Panc1 (cell line): ENCODE measurements around the gene FOXP4. TPM values are rescaled to one million over a fixed set of nuclear protein-coding genes. Genes with fewer than 3 reads are reported as not detected.

Experiments
- ATAC-seq: fragments of 200-7000 bp; cut with Tn5 transposase; 2 replicates; pipeline ENCODE4 v1.9.1; 2020; ENCODE audit warnings: mild to moderate bottlenecking, moderate library complexity
- BruUV-seq: library from RNA; stranded (reverse); fragments of 400-500 nt; replicated peaks from 2 replicates; lab custom pipeline; 2021; lab: Mats Ljungman, UMichigan
- CTCF ChIA-PET: fragments of 300-600 bp; sonication (Branson Sonifier 250); formaldehyde crosslinking; loops from one replicate; lab custom pipeline; 2022; ENCODE audit warnings: antibody characterized with exemption; lab: Charles Lee
- POLR2A ChIA-PET: fragments of 300-600 bp; sonication (Branson Sonifier 250); formaldehyde crosslinking; loops from one replicate; lab custom pipeline; 2022; ENCODE audit warnings: antibody characterized with exemption; lab: Charles Lee
- DNase-seq: peaks from one replicate; pipeline ENCODE4 v3.0.0-alpha.2; 2010; ENCODE audit warnings: low read depth, low spot score
- H3K27ac ChIP-seq: 2 replicates; pipeline ENCODE4 v1.5.1; 2011; ENCODE audit warnings: mild to moderate bottlenecking, low read length, inconsistent platforms
- H3K27me3 ChIP-seq: fragments of 200-500 bp; sonication (Bioruptor generic); 2 replicates; pipeline ENCODE4 v1.6.0; 2014; ENCODE audit warnings: low read length, inconsistent platforms; ENCODE audit not compliant: control insufficient read depth, insufficient read depth
- H3K36me3 ChIP-seq: fragments of 200-500 bp; sonication (Bioruptor generic); 2 replicates; pipeline ENCODE4 v1.5.1; 2014; ENCODE audit warnings: inconsistent platforms, mild to moderate bottlenecking, low read length, moderate library complexity; ENCODE audit not compliant: control insufficient read depth, insufficient read depth
- H3K4me1 ChIP-seq: 2 replicates; pipeline ENCODE4 v1.5.1; 2011; ENCODE audit warnings: inconsistent platforms, mild to moderate bottlenecking, low read length, moderate library complexity; ENCODE audit not compliant: control insufficient read depth, insufficient read depth
- H3K4me3 ChIP-seq, 2 experiments: 2 replicates each; pipeline ENCODE4 v1.5.1; 2011 to 2012; ENCODE audit warnings: low read depth in 2 of 2, low read length in 2 of 2, mild to moderate bottlenecking in 2 of 2, inconsistent platforms in 1 of 2, moderate library complexity in 1 of 2
- H3K9me3 ChIP-seq: fragments of 200-500 bp; sonication (Bioruptor generic); 2 replicates; pipeline ENCODE4 v1.5.1; 2014; ENCODE audit warnings: low read depth, mild to moderate bottlenecking, inconsistent platforms, low read length, moderate library complexity; ENCODE audit not compliant: control insufficient read depth, insufficient read depth
- POLR2AphosphoS5 ChIP-seq: IDR thresholded peaks from 2 replicates; pipeline ENCODE4 v1.6.1; 2012; ENCODE audit warnings: mild to moderate bottlenecking, low read depth, low read length, moderate library complexity
- REST ChIP-seq, 2 experiments: IDR thresholded peaks; 2 replicates each; pipeline ENCODE4 v1.6.1; 2011 to 2012; ENCODE audit warnings: low read depth in 2 of 2, control low read depth in 1 of 2, low read length in 1 of 2, mild to moderate bottlenecking in 1 of 2, moderate library complexity in 1 of 2; ENCODE audit not compliant: insufficient read depth in 1 of 2
- SIN3A ChIP-seq: IDR thresholded peaks from 2 replicates; pipeline ENCODE4 v1.6.1; 2012; ENCODE audit warnings: low read depth, mild to moderate bottlenecking, low read length, moderate library complexity, borderline replicate concordance; ENCODE audit not compliant: insufficient read depth
- TCF7L2 ChIP-seq: IDR thresholded peaks from 2 replicates; pipeline ENCODE4 v1.6.1; 2011; ENCODE audit warnings: mild to moderate bottlenecking, low read depth, low read length, inconsistent platforms
- in situ Hi-C: cut with HindIII; loops from 2 replicates; pipeline ENCODE4 v1.10.0; 2016; ENCODE audit warnings: low sequenced_read_pairs, low pct_unique_long_range_greater_than_20kb
- intact Hi-C: fragments of 100-400 bp; cut with micrococcal nuclease; formaldehyde crosslinking; loops from one replicate; pipeline ENCODE4 v1.10.0; 2022; ENCODE audit not compliant: unreplicated experiment
- total RNA-seq: library from RNA; stranded (reverse); gene quantifications from one replicate; pipeline ENCODE4 v1.2.1, GENCODE V29; 2021; ENCODE audit not compliant: unreplicated experiment
- TF ChIP-seq, protein P1 (sequence below): fragments of 450-650 bp; IDR thresholded peaks from 2 replicates; pipeline ENCODE4 v1.5.1; 2017; ENCODE audit warnings: mild to moderate bottlenecking

The FOXP4 gene
- total RNA-seq, 1 experiment from 2014 or later: 30.4 TPM

DNA sequence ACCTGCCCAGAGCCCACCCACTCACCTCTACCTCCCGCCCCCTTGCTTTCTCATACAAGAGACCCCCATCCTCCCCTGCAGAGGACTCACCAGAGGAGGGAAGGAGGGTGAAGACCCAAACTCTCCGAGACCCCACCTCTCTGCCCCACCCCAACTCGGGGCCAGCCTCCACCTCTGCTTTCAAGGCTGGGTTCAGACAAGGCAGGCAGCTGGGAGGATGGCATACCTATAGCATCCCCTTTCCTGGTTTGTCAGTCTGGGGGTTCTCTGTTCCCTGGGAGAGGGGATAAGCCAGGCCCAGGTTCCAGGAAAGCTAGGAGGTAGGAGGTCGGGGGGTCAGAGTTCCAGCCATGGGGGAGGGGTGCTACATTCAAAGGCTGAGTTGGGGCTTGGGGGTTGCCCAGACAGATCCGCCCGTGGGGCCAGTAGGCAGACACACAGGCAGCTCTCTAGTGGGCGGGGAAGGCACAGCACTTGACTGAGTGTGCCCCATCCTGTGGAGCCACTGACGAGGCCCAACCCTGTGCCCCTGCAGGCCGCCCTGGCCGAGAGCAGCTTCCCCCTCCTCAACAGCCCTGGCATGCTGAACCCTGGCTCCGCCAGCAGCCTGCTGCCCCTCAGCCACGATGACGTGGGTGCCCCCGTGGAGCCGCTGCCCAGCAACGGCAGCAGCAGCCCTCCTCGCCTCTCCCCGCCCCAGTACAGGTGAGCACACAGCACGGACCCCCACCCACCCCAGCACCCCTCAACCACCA, 51.2 kb downstream of the FOXP4 start:
- H3K27ac ChIP-seq: no peak overlapping the region
- in situ Hi-C loops (no loop called here), intact Hi-C loops (no loop called here)
- POLR2A ChIA-PET: no interaction called here
- no TSS peak for BruUV-seq
- peaks cover 2% of the 10 kb centered on the region; the same call in 1 of the 2 replicates for H3K4me1 ChIP-seq
- CTCF ChIA-PET: interaction anchor here (1.0 to 1.1 kb wide), 2 partner anchors 85 to 229 kb away, joined by 4 read pairs; no protein-coding TSS in a partner anchor
- no peak overlapping the region for H3K4me3 ChIP-seq
- no peaks in the 10 kb centered on the region for H3K27me3 ChIP-seq
- DNase-seq (no peak), ATAC-seq (no peak)
- no peaks in the 10 kb centered on the region for H3K9me3 ChIP-seq
- no peaks in the 10 kb centered on the region for H3K36me3 ChIP-seq
- TF ChIP-seq TCF7L2: no peak
- TF ChIP-seq REST (IDR thresholded peaks at IDR 0.05; ENCODE audit: insufficient read depth in 1 of 2, low read depth in 2 of 2, low read length in 1 of 2): no peak
- no peak for TF ChIP-seq SIN3A
- no peak for TF ChIP-seq POLR2AphosphoS5
- TF ChIP-seq, protein P1, sequence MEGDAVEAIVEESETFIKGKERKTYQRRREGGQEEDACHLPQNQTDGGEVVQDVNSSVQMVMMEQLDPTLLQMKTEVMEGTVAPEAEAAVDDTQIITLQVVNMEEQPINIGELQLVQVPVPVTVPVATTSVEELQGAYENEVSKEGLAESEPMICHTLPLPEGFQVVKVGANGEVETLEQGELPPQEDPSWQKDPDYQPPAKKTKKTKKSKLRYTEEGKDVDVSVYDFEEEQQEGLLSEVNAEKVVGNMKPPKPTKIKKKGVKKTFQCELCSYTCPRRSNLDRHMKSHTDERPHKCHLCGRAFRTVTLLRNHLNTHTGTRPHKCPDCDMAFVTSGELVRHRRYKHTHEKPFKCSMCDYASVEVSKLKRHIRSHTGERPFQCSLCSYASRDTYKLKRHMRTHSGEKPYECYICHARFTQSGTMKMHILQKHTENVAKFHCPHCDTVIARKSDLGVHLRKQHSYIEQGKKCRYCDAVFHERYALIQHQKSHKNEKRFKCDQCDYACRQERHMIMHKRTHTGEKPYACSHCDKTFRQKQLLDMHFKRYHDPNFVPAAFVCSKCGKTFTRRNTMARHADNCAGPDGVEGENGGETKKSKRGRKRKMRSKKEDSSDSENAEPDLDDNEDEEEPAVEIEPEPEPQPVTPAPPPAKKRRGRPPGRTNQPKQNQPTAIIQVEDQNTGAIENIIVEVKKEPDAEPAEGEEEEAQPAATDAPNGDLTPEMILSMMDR: no peak

DNA sequence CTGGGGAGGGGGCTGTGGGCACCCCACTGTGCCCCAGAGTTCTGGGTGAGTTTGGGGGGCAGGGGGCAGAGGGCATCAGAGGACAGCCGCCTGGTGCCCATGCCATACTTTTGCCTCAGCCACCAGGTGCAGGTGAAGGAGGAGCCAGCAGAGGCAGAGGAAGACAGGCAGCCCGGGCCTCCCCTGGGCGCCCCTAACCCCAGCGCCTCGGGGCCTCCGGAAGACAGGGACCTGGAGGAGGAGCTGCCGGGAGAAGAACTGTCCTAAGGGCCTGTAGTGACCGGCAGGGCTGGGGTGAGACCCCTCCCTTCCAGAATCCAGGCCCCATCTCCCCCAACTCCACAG, 52.5 kb downstream of the FOXP4 start:
- H3K4me3 ChIP-seq: no peak overlapping the region

More for the DNA sequence above, 52.5 kb downstream of the FOXP4 start:
- no peak overlapping the region for H3K27ac ChIP-seq
- DNase-seq: no peak
- TF ChIP-seq REST (IDR thresholded peaks at IDR 0.05; ENCODE audit: insufficient read depth in 1 of 2, low read depth in 2 of 2, low read length in 1 of 2) (no peak), POLR2AphosphoS5 (no peak), TCF7L2 (no peak)
- TF ChIP-seq, protein P1: no peak
- no TSS peak for BruUV-seq
- H3K36me3 ChIP-seq: no peaks in the 10 kb centered on the region
- in situ Hi-C loops: no loop called here
- no peak for ATAC-seq
- intact Hi-C loops: no loop called here
- peaks cover 10% of the 10 kb centered on the region for H3K4me1 ChIP-seq
- no peaks in the 10 kb centered on the region for H3K27me3 ChIP-seq
- ChIA-PET POLR2A (interaction anchor here (0.6 kb wide), 1 partner anchor 581 kb away, joined by 9 read pairs; no protein-coding TSS in a partner anchor), CTCF (interaction anchor here (1.4 kb wide), 1 partner anchor 230 kb away, joined by 3 read pairs; no protein-coding TSS in a partner anchor)
- no peaks in the 10 kb centered on the region for H3K9me3 ChIP-seq
